ENCODE data around the gene CFAP74.

DNA sequence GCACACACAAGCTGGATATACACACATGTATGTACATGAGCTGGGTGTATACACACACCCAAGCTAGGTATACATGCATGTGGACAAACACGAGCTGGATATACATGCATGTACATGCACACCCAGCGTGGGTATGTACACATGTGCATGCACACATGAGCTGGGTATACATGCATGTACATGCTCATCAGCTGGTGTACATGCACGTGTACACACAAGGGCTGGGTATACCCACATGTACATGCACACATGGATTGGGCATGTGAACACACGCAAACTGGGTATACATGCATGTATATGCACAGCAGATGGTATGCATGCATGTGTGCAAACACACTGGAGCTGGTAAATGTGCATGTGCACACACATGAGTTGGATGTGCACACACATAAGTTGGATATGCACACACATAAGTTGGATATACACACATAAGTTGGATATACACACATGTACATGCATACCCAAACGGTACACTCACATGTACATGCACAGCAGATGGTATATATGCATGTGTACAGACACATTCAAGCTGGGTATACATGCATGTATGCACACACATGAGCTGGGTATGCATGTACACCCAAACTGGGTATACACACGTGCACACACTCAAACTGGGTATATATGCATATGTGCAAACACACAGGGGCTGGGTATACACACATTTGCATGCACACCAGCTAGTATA lies 105.2 kb downstream of the CFAP74 start:
- TF ChIP-seq, protein P1, sequence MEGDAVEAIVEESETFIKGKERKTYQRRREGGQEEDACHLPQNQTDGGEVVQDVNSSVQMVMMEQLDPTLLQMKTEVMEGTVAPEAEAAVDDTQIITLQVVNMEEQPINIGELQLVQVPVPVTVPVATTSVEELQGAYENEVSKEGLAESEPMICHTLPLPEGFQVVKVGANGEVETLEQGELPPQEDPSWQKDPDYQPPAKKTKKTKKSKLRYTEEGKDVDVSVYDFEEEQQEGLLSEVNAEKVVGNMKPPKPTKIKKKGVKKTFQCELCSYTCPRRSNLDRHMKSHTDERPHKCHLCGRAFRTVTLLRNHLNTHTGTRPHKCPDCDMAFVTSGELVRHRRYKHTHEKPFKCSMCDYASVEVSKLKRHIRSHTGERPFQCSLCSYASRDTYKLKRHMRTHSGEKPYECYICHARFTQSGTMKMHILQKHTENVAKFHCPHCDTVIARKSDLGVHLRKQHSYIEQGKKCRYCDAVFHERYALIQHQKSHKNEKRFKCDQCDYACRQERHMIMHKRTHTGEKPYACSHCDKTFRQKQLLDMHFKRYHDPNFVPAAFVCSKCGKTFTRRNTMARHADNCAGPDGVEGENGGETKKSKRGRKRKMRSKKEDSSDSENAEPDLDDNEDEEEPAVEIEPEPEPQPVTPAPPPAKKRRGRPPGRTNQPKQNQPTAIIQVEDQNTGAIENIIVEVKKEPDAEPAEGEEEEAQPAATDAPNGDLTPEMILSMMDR (conservative IDR thresholded peaks at IDR 0.05; ENCODE audit: low read depth, low read length): no peak
- TF ChIP-seq EZH2 (IDR thresholded peaks at IDR 0.05; ENCODE audit: borderline replicate concordance, low read depth, low read length, poor library complexity, severe bottlenecking): no peak
